Activated CD8-positive, alpha-beta memory T cell treated with anti-CD3 and anti-CD28 coated beads for 1 hour (primary cell): ENCODE measurements around the gene CYRIA.

ENCODE experiments used
- DNase-seq, 2 donors: peaks; one replicate each; pipeline ENCODE4 v3.0.0-alpha.2; 2020; ENCODE audit warnings: low read depth in 1 of 2; ENCODE audit errors: extremely low read depth in 1 of 2

CYRIA gene

GRCh38 chr2:16652296-16653082 is 13.1 kb downstream of the CYRIA start:
- DNase-seq: no peak

- DNase-seq: no peak
Observed at GRCh38 chr2:16650287-16651249, 15.1 kb downstream of the CYRIA start.

GRCh38 chr2:16649353-16650286 is 16.0 kb downstream of the CYRIA start:
- DNase-seq: no peak

- DNase-seq: no peak
Observed at GRCh38 chr2:16647992-16648617, 17.5 kb downstream of the CYRIA start.

- DNase-seq: no peak
Observed at GRCh38 chr2:16645775-16646559, 19.7 kb downstream of the CYRIA start.

GRCh38 chr2:16645088-16645487 is 20.5 kb downstream of the CYRIA start:
- DNase-seq: no peak

- DNase-seq: no peak
Observed at GRCh38 chr2:16644221-16644925, 21.3 kb downstream of the CYRIA start.

- DNase-seq: no peak
Observed at GRCh38 chr2:16643099-16643498, 22.5 kb downstream of the CYRIA start.

- no peak for DNase-seq
Observed at GRCh38 chr2:16642088-16642487, 23.5 kb downstream of the CYRIA start.

GRCh38 chr2:16641509-16641908 is 24.1 kb downstream of the CYRIA start:
- no peak for DNase-seq

- no peak for DNase-seq
Observed at GRCh38 chr2:16640867-16641266, 24.8 kb downstream of the CYRIA start.

GRCh38 chr2:16640001-16640700 is 25.5 kb downstream of the CYRIA start:
- no peak for DNase-seq

GRCh38 chr2:16639431-16639830 is 26.2 kb downstream of the CYRIA start:
- DNase-seq: no peak

GRCh38 chr2:16638946-16639345 is 26.7 kb downstream of the CYRIA start:
- DNase-seq: no peak

GRCh38 chr2:16637304-16637703 is 28.3 kb downstream of the CYRIA start:
- DNase-seq: no peak

GRCh38 chr2:16635791-16636699 is 29.6 kb downstream of the CYRIA start:
- no peak for DNase-seq
